IPS-NIHi7 (cell line): ENCODE results near the gene INF2.

Experiments used
- DNase-seq: peaks from one replicate; pipeline ENCODE4 v3.0.0; 2012; ENCODE audit warnings: mixed read lengths; ENCODE audit errors: extremely low spot score

The INF2 gene

DNA sequence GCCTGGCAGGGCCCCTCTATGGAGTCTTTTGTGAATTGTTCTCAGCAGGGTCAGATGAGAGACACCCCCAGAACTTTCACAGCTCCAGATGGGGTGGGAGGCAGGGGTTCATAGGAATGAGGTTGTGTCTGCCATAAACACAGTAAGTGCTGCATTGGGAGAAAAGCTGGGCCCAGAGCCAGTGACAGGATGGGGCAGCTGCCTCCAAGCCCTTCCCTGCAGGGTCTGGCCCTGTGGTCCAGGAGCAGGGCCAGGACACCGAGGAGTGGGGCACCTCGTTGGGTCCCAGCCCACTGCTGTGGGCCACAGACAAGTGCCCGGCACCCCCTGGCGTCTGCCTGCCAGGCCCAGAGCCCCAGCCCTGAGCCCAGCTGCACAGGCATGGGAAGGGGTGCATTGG is 13.3 kb downstream of the INF2 start:
- no peak for DNase-seq

DNA sequence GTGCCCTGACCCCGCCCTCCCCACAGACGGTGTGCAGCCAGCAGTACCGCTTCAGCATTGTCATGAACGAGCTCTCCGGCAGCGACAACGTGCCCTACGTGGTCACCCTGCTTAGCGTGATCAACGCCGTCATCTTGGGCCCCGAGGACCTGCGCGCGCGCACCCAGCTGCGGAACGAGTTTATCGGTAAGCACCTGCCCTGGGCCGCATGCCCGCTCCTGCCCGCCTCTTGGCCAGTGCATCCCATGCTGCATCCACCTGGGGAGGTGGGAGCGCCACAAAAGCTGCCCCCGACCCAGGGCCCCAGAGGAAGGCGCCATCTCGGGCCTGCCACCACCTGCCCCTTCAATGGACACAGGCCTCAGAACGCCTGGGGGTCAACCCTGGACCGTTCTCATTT is 13.9 kb downstream of the INF2 start:
- DNase-seq = no peak

DNA sequence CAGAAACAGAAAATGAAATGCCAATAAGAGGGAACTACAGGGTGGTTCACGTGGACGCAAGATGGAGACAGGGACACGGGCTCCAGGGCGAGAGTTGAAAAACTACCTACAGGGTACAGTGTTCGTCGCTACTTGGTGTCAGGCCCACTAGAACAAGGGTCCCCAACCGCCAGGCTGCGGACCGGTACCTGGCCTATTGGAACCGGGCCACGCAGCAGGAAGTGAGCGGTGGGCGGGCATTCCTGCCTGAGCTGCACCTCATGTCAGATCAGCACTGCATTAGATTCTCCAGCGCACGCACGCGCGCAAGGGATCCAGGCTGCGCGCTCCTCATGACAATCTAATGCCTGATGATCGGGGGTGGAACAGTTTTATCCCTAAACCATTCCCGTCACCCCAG is 14.8 kb downstream of the INF2 start:
- DNase-seq = no peak

DNA sequence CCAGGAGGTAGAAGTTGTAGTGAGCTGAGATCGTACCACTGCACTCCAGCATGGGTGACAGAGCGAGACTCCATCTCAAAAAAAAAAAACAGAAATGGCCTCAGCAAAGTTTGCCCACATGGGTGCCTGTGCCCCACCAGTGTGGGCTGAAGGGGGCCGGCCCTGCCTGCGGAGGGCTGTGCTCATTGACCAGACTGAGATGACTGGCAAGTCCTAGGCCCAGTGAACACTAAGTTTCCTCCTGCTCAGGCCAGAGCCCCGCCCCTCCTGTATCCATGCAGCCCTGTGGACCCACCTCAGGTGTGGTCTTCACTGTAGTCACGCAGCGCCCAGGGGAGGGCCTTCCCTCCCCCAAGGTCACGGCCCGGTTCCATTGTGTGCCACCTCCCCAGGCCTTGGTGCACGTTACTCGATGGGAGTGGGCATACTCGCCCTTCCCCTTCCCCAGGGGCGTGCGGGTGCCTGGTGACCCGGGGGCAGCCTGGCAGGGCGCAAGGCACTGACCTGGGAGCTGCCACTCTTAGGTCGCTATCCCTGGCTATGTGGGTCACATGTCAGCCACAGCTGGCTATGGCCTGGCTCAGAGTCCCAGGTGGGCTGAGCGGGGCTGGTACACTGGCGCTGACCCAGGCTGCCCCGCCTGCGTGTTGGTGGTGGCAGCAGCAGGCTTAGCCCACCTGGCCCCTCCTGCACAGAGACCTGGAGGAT is 16.1 kb downstream of the INF2 start:
- DNase-seq = no peak

DNA sequence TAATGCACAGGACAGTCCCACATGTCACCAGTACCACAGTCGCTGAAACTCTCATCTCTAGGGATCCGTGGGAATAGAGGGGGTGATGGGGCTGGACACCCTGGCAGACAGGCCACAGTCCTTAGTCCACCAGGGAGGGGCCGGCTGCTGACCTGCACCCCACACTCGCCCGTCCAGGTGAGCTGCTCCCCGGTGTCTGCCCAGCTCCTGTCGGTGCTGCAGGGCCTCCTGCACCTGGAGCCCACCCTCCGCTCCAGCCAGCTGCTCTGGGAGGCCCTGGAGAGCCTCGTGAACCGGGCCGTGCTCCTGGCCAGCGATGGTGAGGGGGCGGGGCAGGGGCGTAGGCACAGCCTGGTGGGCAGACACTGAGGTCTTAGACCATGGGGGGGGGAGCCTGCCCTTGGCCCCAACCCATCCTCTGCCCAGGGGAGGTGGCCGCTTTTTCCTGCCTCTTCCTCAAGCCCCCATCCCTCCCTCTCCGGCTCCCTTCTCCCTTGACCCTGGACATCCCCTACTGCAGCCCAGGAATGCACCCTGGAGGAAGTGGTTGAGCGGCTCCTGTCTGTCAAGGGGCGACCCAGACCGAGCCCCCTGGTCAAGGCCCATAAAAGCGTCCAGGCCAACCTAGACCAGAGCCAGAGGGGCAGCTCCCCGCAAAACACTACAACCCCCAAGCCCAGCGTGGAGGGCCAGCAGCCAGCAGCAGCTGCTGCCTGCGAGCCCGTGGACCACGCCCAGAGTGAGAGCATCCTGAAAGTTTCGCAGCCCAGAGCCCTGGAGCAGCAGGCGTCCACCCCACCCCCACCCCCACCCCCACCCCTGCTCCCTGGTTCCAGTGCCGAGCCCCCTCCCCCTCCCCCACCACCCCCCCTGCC is 17.6 kb downstream of the INF2 start:
- no peak for DNase-seq

DNA sequence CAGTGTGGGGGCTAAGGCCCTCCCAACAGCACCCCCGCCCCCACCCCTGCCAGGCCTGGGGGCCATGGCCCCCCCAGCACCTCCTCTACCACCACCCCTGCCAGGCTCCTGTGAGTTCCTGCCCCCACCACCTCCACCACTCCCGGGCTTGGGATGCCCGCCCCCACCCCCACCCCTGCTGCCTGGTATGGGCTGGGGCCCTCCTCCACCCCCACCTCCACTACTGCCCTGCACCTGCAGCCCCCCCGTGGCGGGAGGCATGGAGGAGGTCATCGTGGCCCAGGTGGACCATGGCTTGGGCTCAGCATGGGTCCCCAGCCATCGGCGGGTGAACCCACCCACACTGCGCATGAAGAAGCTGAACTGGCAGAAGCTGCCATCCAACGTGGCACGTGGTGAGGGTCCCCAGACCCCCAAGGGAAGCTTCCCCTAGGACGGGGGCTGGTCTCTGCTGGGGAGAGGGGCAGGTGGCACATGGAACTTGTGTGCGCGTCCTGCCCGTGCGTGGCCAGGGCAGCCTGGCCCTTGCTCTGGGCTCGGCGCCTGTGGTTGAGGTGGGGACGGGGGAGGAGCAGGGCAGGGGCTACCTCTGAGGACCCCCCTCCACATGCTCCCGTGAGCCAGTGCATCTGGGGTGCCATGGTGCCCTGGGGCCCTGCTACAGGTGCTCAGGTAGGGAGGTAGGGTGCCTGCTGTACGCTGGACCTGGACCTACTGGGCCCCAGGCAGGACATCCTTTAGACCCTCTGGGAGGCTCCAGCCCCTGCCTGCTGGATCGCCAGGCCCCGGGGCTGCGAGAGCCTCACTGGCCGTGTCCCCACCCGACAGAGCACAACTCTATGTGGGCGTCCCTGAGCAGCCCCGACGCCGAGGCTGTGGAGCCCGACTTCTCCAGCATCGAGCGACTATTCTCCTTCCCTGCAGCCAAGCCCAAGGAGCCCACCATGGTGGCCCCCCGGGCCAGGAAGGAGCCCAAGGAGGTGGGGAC is 18.5 kb downstream of the INF2 start:
- DNase-seq = no peak

DNA sequence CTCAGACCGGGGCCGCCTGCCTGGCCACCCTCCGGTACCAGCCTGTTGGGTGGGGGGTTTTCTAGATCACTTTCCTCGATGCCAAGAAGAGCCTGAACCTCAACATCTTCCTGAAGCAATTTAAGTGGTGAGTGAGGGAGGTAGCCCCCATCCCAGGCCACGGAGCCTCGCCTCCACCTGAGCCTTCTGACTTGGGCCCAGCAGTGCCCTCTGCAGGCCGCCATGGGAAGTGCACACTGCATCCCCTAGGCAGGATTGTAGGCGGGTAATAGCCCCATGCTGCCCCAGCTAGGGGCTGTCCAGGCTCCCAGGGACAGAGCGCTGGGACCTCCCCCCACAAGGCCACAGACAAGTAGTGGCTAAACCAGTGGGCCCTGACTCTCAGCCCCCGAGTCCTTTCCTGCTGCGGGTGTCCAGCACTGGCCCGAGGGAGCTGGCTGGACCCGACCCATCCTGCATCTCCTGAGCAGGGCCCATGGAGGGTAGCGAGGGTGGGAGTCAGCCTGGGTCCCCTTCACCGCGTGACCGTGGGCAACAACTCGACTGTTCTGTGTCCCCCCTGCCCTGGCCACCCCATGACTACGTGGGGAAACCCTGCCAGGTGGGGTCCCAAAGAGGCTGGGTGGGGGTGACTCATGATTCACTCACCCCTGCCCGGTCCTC is 19.3 kb downstream of the INF2 start:
- DNase-seq = peak; percentile 97

DNA sequence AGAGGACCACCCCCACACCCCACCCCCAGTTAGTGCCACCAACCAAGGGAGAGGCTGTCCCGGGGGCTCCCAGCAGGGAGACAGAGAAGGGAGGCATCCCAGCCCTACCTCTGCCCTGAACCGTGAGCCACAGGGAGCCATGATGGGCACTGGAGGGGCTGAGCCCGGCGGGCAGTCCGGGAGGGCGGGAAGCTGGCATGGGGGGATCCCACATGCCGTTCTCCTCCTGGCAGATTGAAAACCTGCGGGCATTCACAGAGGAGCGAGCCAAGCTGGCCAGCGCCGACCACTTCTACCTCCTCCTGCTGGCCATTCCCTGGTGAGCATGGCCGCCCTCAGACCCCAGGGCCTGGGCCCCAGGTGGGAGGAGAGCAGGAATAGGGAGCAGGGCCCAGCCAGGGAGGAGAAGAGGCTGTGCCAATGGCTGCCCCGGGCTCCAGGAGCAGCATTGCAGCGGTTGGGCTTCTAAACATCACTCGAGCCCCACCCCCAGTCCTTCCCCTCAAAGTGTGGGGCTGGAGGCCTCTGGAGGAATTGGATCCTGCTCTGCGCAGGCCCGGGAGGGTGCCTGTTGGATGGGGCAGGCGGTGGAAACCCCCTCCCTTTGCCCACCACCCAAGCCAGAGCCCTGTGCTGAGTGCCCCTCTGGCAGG is 20.1 kb downstream of the INF2 start:
- no peak for DNase-seq

DNA sequence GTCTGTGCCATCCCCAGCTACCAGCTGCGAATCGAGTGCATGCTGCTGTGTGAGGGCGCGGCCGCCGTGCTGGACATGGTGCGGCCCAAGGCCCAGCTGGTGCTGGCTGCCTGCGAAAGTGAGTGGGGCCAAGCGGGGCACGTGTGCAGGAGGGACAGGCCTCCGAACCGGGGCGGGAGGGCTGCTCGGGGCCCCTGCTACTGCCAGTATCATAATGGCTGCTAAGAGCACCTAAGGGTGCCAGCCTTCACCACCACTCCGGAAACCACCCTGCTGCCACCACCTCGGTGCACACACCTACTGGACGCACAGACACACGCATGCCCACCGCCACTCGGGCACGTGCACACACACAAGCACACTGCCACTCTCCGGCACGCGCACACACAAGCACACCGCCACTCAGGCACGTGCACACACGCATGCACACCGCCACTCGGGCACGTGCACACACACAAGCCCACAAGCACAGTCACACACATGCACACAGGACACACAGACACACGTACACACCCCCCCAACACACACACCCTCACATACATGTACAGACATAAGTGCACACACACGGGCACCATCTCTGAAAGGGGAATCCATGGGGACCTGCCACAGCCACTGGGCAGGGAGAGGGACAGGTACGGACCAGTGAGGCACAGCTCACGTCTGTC is 20.8 kb downstream of the INF2 start:
- no peak for DNase-seq

DNA sequence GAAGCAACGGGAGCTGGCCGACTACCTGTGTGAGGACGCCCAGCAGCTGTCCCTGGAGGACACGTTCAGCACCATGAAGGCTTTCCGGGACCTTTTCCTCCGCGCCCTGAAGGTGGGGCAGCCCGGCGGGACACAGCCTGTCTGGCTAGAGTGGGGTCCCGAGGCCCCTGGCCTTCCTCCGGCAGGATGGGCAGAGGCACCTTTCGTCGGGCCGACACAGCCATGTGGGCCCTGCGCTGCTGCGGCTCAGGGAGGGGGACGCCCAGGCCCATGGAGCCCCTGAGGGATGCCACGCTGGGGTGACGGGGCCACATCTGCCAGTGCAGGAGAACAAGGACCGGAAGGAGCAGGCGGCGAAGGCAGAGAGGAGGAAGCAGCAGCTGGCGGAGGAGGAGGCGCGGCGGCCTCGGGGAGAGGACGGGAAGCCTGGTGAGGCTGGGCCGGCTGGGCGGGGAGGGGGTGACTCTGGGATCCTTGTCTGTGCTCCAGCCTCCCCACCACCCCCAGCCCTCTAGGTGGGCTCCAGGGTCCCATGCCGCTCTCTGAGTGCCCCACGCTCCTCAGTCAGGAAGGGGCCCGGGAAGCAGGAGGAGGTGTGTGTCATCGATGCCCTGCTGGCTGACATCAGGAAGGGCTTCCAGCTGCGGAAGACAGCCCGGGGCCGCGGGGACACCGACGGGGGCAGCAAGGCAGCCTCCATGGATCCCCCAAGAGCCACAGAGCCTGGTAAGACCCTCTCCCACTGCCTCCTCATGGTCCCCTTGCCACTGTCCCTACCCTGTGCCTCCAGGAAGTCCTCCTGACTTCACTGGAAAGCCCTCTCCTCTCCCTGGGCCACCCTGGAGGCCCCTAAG is 23.7 kb downstream of the INF2 start:
- DNase-seq = no peak

DNA sequence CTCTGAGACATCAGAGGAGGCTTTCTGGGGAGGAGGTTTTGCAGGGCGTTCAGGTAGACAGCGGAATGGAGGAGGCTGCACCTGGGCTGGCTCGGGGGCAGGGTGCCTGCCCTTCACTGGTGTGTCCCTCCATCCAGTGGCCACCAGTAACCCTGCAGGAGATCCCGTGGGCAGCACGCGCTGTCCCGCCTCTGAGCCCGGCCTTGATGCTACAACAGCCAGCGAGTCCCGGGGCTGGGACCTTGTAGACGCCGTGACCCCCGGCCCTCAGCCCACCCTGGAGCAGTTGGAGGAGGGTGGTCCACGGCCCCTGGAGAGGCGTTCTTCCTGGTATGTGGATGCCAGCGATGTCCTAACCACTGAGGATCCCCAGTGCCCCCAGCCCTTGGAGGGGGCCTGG is 24.6 kb downstream of the INF2 start:
- DNase-seq = no peak

DNA sequence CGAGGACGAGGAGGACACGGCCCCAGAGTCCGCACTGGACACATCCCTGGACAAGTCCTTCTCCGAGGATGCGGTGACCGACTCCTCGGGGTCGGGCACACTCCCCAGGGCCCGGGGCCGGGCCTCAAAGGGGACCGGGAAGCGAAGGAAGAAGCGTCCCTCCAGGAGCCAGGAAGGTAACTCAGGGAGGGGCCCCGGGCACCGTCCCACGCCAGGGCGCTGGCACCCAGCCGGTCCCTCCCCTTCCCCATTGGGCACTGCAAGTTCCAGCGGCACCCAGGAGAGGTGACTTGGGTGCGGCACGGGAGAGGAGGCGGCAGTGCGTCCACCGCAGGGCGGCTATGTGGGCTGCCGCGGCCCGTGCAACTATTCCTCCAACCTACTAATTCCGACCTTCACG is 25.3 kb downstream of the INF2 start:
- DNase-seq = no peak

DNA sequence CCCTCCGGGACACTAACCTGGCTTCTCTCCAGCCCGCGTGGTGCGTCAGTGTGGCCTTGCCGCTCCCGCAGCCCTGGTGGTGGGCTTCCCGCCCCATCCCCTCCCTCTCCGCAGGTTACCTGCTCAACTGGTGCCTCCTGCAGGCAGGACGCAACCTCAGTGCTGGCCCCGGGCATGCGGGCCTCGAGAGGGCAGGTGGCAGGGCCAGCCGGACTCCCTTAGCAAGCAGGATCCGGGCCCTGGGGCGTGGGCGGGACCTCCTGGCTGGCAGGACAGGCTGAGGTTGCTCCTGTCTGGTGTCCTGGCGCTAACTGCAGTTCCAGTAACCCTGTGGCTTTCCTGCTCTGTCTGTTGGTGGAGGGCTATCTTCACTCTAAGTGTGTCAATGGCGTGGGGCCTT is 26.0 kb downstream of the INF2 start:
- DNase-seq = no peak

DNA sequence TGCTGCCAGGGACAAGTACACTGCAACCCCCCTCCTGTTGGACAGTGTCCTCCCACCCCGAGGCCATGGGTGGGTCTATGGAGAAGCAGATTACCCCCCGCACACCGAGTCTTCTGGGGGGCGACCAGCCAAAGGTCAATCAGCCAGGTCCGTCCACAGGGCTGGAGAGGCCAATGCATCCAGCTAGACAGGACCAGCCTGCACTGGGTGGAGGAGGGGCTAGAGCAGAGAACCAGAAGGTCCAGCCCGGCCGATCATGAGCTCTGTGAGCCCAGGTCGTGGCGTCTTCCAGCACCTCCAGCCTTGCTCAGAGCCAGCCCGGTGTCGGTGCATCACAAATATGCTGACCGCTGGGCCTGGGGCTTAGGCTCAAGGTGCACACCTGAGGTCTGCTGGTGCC is 26.5 kb downstream of the INF2 start:
- DNase-seq = no peak

DNA sequence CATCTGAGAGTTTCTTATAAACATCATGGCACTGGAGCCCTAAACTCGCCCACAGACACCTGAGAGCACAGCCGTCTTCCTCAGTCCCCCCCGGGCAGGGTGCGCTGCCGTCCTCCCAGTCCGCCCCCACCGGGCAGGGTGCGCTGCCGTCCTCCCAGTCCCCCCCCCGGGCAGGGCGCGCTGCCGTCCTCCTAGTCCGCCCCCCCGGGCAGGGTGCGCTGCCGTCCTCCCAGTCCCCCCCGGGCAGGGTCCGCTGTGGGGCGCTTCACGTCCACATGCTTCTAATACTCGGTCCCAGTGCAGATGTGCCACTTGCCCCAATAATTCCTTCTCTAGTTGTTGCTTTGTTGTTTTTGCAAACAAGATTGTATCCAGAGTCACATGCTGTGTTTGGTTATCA is 27.7 kb downstream of the INF2 start:
- no peak for DNase-seq

DNA sequence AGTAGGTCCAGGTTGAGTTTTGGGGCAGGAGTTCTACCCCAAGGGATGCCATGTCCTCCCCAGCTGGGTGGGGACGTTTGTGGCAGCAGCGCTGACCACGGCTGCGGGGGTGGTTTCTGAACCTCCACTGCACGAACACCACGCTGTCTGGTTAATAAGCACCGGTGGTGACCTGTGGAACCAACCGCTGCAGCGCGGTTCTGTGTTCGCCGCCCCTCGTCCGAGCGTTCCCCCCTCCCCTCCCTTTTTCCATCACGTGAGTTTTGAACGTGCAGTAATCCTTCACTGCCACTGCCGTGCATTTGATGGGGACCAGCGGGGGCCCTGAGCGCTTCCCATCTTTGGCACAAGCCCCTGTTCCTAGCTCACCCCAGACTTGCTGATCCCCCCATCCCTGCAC is 28.2 kb downstream of the INF2 start:
- no peak for DNase-seq

DNA sequence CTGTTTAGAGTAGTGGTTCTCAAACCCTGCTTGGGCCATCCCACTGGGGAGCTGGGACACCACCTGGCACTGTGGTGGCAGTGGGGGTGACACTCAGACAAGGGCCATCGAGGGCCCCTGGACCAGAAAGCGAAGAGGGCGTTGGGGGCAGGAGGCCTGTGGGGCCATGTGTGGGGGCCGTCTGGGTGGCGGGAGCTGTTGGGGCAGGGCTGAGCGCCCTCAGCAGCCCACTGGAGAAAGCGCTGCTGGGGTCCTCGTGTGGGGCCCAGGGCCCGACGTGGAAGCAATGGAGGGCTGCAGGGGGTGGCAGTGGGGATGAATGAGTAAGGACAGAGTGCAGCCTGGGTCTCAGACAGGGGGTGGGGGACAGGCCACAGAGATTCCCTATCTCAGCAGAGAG is 28.7 kb downstream of the INF2 start:
- DNase-seq = no peak

DNA sequence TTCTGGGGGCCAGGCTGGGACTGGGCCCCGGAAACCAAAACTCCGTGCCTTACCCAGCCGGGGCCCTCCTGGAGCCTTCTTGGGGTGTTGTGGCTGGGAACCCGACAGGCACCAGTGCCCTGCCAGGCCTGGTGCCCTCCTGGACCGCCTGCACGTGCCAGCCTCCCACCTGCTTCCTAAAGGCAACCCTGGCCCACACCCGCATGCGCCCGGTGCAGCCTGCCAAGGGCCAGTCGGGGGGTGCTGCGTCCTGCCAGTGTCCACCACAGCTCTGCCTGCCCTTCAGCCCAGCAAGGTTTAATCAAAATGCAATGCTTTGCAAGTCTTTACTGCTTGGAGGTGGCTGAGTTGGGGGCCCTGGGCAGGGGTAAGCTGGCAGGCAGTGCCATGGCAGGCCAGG is 29.5 kb downstream of the INF2 start:
- no peak for DNase-seq

DNA sequence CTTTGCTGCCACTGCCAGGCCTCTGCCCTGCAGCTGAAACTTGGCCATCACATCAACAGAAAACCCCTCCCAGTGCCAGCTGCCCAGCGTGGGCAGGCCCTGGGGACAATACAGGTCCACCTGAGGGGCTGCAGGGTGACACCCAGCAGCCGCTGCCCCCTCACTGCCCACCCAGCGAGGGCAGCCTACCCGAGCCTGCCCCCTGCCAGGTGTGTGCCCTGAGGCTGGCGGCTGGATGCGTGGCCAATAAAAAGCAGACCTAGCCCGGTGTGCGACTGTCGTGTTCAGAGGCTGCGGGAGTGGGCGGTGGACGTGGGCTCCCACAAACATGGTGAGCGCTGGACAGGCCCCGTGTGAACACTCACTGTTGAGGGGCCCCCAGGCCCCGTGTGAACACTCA is 29.9 kb downstream of the INF2 start:
- DNase-seq = no peak
